Kidney tubule cell (primary cell): ENCODE measurements around the gene KIAA1586.

ENCODE experiments used
- DNase-seq: peaks from one replicate; pipeline ENCODE4 v3.0.0-alpha.2; 2018; ENCODE audit warnings: low spot score

KIAA1586 gene

DNA sequence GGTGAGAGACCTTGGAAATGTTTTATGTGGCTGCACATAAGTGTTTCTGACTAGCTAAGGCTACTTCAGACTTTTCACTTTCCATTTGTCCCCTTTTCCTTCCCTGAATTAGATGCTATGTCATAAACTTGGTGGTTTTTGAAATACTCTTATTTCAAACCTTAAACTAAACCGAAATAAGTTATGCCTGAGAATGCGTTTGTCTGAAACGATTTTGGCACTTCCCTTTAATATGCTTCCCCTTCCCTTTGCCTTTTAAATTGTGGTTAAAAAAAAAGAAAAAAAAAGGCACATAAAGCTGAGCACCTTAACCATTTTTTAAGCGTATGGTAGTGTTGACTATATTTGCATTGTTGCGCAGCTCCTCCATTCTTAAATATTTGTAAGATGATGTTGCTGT, 57.8 kb downstream of the KIAA1586 start:
- no peak for DNase-seq
